ENCODE measurements around the gene SYT2.

SYT2 gene

GRCh38 chr1:202568410-202568809 is 141.8 kb downstream of the SYT2 start:
- Histone ChIP-seq H3K4me3 (ENCODE audit: low read depth in 1 of 2, low read length in 2 of 2) (no peak overlapping the region), H3K36me3 (ENCODE audit: insufficient read depth, low read length) (peaks cover 15% of the 10 kb centered on the region; the same call in 1 of the 2 replicates), H3K9me3 (ENCODE audit: insufficient read depth, low read length, severe bottlenecking) (no peaks in the 10 kb centered on the region), H3K4me1 (ENCODE audit: insufficient read depth, low read length) (no peaks in the 10 kb centered on the region), H2AFZ (ENCODE audit: low read depth, low read length) (no peak overlapping the region), H3K4me2 (ENCODE audit: insufficient read depth, low read length) (no peak overlapping the region), H3K9ac (ENCODE audit: low read depth, low read length) (no peak overlapping the region), H3K27me3 (ENCODE audit: insufficient read depth, low read length, poor library complexity) (no peaks in the 10 kb centered on the region), H3K27ac (ENCODE audit: low read length) (no peak overlapping the region), H3K79me2 (ENCODE audit: insufficient read depth, low read length) (no peaks in the 10 kb centered on the region), H4K20me1 (ENCODE audit: insufficient read depth, low read length) (no peaks in the 10 kb centered on the region)
- no peak for DNase-seq
- ATAC-seq (ENCODE audit: insufficient read depth, low read depth), result no peak
- TF ChIP-seq CTCF (IDR thresholded peaks at IDR 0.05; ENCODE audit: borderline replicate concordance, extremely low read depth, low read length, poor library complexity, severe bottlenecking), result no peak
- TF ChIP-seq EZH2 (IDR thresholded peaks at IDR 0.05; ENCODE audit: borderline replicate concordance, low read depth, low read length, severe bottlenecking), result no peak

- H3K27ac ChIP-seq (ENCODE audit: low read length), result no peak overlapping the region
Measured at GRCh38 chr1:202567738-202568137, 142.5 kb downstream of the SYT2 start.

GRCh38 chr1:202565890-202566602 is 144.2 kb downstream of the SYT2 start:
- DNase-seq (no peak), ATAC-seq (ENCODE audit: insufficient read depth, low read depth) (no peak)
- H3K4me3 ChIP-seq (ENCODE audit: low read depth in 1 of 2, low read length in 2 of 2), result no peak overlapping the region
- H3K9me3 ChIP-seq (ENCODE audit: insufficient read depth, low read length, severe bottlenecking), result no peaks in the 10 kb centered on the region
- H3K4me2 ChIP-seq (ENCODE audit: insufficient read depth, low read length), result no peak overlapping the region
- H3K79me2 ChIP-seq (ENCODE audit: insufficient read depth, low read length), result no peaks in the 10 kb centered on the region
- TF ChIP-seq EZH2 (IDR thresholded peaks at IDR 0.05; ENCODE audit: borderline replicate concordance, low read depth, low read length, severe bottlenecking) (no peak), CTCF (IDR thresholded peaks at IDR 0.05; ENCODE audit: borderline replicate concordance, extremely low read depth, low read length, poor library complexity, severe bottlenecking) (no peak)
- H3K36me3 ChIP-seq (ENCODE audit: insufficient read depth, low read length), result peaks cover 15% of the 10 kb centered on the region; the same call in 1 of the 2 replicates
- H3K27me3 ChIP-seq (ENCODE audit: insufficient read depth, low read length, poor library complexity), result no peaks in the 10 kb centered on the region
- no peaks in the 10 kb centered on the region for H3K4me1 ChIP-seq (ENCODE audit: insufficient read depth, low read length)
- H2AFZ ChIP-seq (ENCODE audit: low read depth, low read length), result no peak overlapping the region
- no peak overlapping the region for H3K9ac ChIP-seq (ENCODE audit: low read depth, low read length)
- no peaks in the 10 kb centered on the region for H4K20me1 ChIP-seq (ENCODE audit: insufficient read depth, low read length)
- no peak overlapping the region for H3K27ac ChIP-seq (ENCODE audit: low read length)

More at GRCh38 chr1:202567738-202568137, 142.5 kb downstream of the SYT2 start:
- no peak overlapping the region for H3K9ac ChIP-seq (ENCODE audit: low read depth, low read length)
- peaks cover 15% of the 10 kb centered on the region; the same call in 1 of the 2 replicates for H3K36me3 ChIP-seq (ENCODE audit: insufficient read depth, low read length)
- ATAC-seq (ENCODE audit: insufficient read depth, low read depth) (no peak), DNase-seq (no peak)
- no peaks in the 10 kb centered on the region for H3K27me3 ChIP-seq (ENCODE audit: insufficient read depth, low read length, poor library complexity)
- TF ChIP-seq EZH2 (IDR thresholded peaks at IDR 0.05; ENCODE audit: borderline replicate concordance, low read depth, low read length, severe bottlenecking) (no peak), CTCF (IDR thresholded peaks at IDR 0.05; ENCODE audit: borderline replicate concordance, extremely low read depth, low read length, poor library complexity, severe bottlenecking) (no peak)
- H3K4me2 ChIP-seq (ENCODE audit: insufficient read depth, low read length), result no peak overlapping the region
- no peaks in the 10 kb centered on the region for H3K9me3 ChIP-seq (ENCODE audit: insufficient read depth, low read length, severe bottlenecking)
- no peaks in the 10 kb centered on the region for H3K4me1 ChIP-seq (ENCODE audit: insufficient read depth, low read length)
- no peaks in the 10 kb centered on the region for H4K20me1 ChIP-seq (ENCODE audit: insufficient read depth, low read length)
- no peaks in the 10 kb centered on the region for H3K79me2 ChIP-seq (ENCODE audit: insufficient read depth, low read length)
- H3K4me3 ChIP-seq (ENCODE audit: low read depth in 1 of 2, low read length in 2 of 2), result no peak overlapping the region
- H2AFZ ChIP-seq (ENCODE audit: low read depth, low read length), result no peak overlapping the region

Data from DND-41 (cell line).